NCI-H2196 (cell line): Measurements from ENCODE around the gene ITLN1.

Source experiments
- DNase-seq: peaks from one replicate; lab custom pipeline; 2025; ENCODE audit not compliant: unreplicated experiment; lab: John Stamatoyannopoulos, UW

ITLN1 gene

DNA sequence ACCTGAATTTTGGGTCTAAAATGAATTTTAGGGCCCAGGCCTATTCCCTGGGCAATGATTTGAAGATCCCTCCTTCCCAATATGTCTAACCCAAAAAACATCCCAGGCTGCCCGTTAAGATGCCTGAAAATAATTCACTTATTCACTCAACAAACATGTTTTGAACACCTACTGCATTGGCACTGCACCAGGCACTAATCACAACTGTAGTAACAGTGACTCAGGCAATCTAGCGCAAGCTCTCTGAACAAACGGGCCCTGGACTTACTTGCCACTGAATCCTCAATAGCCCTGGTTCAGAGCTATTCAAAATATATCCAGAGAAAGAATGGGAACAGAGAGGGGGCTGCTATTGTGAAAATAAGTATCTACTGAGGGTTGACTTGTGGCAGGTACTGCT is 26.5 kb downstream of the ITLN1 start:
- no peak for DNase-seq

DNA sequence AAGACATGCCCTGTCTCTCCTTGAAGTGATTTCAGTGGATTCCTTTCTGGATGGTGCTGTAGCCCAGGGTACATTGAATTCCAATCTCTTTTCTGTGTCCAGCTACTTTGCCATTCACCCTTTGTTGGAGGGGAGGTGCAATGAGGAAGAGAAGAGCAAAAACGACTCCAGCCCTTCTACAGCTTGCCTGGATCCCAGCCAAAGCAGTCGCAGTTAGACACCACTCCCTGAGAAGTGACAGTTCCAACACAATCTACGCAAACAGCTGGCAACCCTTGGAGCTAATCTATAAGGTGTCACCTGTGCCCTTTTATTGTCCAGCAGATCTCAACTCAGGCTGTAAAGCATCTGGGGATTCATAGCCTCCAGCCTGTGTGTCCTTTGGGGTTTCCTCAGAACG is 26.9 kb downstream of the ITLN1 start:
- DNase-seq, result no peak

DNA sequence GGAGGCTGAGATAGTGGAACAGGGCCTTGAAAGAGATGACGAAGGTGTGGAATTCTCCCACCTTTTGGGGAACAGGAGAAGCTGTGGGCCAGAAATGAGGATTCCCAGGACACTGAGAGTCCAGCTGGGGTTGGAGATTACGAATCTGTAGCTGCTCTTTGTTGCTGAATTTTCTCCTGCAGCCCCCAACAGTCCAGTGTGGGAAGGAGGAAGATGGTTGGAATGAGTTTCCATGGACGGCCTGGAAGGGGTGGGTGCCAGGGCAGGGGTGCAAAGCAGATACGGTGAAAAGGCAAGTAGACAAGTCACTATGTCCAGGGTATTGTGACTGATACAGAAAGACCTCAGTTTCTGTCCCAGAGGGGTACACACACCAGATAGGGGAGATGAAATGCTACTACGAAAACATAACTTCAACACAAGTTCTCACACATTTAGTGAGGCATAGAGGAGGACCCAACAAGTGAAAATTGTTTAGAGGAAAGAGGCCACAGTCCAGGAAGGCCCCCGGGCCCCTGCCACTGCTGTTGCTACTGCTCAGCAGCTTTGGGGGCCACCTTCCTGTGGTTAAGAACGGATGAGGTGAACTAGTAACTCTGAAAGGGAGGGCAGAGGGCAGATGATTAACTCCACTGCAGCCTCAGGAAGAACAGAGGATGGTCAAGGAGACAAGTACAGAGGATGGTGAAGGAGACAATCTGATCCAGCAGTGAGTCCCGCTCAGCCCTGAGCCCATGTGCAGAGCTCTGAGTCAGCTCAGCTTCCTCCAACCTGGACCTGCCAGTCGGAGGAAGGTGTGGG is 29.6 kb downstream of the ITLN1 start:
- no peak for DNase-seq

DNA sequence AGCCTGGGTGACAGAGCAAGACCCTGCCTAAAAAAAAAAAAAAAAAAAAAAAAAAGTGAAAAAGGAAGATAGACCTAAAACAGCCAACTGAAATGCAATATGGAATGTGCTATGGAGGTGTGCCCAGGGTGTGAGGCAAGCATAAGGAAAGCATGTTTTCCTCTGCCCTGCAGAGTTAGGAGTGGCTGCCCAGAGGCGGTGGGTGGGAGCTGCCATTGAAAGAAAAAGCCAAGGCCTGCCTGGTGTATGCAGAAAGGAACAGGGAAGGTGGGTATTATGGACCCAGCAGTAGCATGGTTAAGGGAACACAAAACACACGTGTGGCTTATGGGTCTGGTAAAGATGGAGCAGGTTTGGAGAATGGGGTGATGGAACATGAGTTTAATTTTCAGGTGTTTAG is 31.2 kb downstream of the ITLN1 start:
- DNase-seq, result no peak

DNA sequence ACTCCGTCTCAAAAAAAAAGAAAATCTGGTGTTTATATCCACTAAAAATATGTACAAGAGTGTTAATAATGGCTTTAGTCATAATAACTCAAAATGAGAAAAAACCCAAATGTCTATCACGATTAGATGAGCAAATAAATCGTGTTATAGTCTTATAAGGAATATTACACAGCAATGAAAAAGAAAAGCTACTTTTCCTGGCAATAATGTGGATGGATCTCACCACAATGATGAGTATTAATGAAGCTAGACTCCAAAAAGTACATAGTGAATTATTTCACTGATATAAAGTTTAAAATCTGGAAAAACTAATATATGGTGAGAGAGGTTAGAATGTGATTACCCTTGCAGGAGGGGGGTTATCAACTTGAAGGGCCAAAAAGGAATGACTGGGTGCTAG is 32.0 kb downstream of the ITLN1 start:
- DNase-seq, result no peak

DNA sequence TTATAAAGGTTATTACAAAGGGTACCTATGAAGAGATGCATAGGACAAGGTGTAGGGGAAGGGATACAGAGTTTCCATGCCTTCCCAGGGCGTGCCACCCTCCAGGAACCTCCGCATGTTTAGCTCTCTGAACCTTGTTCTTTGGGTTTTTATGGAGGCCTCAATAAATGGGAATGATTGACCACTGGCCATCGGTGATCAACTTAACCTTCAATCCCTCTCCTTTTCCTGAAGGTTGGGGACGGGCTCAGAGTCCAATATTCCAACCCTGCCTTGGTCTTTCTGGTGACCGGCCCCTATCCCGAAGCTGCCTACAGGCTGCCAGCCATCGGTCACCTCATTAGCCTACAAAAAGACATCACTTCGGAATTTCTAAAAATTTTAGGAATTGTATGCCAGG is 34.0 kb downstream of the ITLN1 start:
- no peak for DNase-seq

DNA sequence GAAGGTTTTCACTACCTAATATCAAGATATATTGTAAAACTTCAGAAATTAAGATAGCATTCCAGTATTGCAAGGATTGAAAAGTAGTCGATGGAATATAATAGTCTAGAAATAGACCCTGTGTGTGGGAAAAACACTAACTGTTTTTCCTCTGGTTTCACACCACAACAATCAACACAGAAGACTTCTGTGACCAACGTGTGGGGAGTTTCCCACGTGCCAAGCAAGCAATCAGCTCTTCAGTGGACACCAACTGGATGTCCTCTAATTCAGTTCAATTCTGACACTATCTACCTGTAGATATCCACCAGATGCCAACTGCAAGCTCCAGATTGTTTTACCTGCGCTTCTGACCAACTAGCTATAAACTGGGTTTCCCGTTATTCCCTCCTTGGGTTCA is 34.4 kb downstream of the ITLN1 start:
- DNase-seq, result no peak

DNA sequence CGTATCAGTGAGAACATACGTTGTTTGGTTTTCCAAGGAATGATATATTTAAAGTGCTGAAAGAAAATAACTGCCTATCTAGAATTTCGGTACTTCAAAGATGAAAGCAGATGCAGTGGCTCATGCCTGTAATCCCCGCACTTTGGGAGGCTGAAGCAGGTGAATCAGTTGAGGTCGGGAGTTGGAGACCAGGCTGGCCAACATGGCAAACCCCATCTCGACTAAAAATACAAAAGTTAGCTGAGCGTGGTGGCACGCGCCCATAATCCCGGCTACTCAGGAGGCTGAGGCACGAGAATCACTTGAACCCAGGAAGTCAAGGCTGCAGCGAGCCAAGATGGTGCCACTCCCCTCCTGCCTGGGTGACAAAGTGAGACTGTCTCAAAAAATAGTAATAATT is 38.7 kb downstream of the ITLN1 start:
- DNase-seq, result no peak

DNA sequence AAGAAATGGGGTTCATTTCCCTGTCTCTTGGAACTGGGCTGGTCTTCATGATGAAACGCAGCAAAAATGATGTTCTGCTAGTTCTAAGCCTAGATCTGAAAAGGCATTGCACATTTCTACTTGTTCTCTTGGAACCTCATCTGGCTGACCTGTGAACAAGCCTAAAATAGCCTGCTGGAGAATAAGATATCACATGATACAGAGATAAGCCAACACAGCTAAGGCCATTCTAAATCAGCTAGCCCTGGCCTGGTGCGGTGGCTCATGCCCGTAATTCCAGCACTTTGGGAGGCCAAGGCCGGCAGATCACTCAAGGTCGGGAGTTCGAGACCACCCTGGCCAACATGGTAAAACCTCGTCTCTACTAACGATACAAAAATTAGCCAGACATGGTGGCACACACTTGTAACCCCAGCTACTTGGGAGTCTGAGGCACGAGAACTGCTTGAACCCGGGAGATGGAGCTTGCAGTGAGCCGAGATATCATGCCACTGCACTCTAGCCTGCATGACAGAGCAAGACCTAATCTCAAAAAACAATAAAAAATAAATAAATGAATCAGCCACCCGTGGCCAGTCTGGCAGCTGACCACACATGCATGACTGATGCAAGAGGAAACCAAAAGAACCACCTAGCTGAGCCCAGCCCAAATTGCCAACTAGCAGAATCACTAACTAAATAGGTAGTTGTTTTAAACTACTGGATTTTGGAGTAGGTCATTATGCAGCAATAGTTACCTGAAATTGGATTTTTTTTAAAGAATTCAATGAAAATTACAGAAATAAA is 40.3 kb downstream of the ITLN1 start:
- DNase-seq, result no peak

DNA sequence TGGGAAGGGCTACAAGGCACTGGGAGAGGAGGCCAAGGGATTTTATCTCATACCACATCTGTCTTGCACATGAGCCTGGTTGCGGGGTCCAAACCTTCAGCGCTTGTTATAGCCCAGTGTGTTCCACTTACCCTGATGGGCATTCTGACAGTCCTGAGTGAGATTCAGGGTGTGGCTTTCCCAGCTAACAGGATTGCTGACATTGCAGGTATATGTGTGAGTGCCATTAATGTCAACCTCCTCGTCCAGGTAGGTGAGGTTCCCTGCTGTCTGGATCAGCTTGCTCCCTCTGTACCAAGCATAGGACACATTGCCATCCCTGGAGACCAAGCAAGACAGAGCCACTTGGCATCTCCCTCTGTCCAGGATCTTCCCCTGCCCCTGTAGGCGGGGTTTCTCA is 43.9 kb downstream of the ITLN1 start:
- no peak for DNase-seq

DNA sequence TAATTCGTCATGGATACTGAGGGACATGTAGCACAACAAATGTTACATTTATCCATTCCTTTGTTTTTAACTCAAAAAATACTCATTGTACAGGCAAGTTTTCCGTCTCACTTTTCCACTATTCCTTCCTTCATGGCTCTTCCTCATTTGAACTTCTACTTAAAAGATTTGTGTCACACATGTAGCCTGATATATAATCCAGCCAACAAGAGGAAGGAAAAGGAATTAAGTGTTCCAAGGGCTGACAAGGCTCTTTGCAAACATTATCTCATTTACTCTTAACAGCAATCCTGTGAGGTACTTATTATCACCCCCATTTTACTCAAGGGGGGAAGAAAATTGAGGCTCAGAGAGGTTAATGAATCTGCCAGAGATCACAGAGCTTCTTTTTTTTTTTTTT is 45.2 kb downstream of the ITLN1 start:
- DNase-seq, result no peak

DNA sequence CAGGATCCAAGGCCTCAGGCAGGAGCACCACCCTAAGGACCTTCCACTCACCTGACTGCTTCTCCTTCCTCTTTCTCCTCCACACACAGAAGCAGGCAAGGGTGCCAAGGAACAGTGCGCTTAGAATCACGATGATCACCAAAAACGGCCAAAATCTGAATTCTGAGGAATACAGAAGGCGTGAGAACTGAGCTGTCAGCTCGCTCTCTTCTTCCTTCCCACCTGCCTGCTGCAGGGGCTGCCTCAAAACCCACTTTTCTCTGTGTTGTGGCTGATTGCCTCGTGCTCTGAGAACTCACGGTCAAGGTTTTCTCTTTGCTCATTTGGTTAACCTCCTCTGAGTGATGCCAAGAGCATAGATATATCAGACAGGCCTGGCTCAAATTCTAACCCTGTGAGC is 46.1 kb downstream of the ITLN1 start:
- DNase-seq, result no peak

DNA sequence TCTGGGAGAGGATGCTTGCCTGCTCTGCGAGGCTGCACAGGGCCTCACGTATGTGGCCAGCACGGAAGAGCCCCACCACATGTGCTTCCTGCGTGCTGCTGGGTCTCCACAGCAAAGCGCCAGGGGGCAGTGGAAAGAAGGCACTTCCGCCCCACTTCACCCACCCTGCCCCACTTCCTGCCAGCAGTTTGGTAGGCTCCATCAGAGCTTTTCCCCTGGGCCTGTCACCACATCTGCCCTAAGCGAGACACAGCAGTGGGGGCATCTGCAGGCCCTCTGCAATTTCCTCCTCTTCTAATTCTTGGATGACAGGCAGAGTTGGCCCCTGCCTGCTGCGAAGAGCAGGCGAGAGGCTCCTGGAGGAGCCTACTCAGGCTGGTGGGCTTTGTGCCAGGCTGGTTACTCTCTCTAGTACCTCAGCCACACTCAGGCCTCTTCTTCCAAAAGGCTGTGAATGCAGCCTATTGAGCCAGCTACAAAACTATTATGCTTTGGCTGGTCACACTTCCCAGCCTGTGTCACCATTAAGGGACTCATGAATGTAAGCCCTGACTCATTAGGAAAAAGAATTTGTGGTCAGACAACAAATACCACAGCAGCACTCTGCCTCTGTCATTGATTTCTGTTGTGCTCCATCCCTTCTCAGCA is 47.3 kb downstream of the ITLN1 start:
- no peak for DNase-seq

DNA sequence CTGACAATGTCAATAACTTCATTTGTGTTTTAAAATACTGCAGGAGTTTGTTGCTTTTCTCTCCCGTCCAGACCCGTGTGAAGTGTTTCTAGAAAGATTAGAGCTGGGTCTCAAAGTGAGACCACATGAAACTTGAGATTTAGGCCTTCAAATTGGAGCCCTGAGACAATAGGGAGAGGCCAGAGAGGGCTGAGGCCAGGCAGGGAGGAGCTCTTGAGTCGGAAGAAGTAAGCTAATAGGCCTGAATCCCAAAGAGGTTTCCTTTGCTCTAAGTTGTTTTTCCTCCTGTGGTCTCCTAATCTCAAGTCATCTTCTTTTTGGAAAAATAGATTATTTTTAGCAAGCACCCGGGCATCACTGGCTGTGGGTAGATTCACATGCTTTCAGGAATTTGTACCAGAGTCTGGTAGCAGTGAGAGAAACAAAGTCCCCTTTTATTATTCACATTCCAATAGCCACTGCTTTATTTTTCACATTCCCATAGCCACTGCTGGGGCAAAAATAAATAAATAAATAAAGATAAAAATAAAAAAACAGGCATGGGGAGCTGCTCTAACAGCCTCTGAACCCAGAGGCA is 47.9 kb downstream of the ITLN1 start:
- DNase-seq, result no peak

DNA sequence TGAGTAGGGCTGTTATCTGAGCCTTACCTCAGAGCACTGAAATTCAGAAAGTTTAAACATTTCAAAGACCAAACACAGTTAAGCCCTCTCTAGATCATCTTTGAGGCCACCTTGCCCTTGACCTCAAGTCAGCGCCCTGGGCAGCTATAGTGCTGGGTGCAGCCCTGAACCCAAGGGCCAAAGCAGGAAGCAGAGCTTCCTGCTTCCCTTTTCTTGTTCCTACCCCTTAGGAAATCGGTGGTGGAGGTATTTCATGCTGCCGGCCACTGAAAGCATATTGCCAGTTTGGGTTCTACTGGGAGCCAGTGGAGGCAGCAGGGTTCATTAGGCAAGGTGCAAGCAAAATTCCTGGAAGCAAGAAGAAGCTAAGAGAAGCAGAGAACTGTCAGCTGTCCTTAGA is 48.4 kb downstream of the ITLN1 start:
- DNase-seq, result no peak

DNA sequence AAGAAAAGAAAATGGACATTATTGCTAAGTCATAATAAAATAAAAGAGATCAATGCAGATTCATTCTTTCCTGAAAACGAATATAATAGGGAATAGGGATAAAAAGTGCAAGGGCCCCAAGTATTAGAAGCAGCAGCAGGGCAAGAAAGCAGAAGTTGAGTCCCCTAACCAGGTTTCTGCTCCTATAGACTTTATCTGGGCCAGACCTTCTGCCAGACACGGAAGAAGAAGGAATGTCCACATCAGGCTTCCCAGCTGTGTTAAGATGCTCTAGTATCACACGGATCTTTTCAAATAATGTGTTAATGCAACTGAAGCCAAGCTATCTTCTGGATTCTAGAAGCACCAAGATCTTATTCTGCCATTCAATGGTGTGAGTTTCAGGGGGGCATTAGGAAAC is 49.2 kb downstream of the ITLN1 start:
- no peak for DNase-seq

DNA sequence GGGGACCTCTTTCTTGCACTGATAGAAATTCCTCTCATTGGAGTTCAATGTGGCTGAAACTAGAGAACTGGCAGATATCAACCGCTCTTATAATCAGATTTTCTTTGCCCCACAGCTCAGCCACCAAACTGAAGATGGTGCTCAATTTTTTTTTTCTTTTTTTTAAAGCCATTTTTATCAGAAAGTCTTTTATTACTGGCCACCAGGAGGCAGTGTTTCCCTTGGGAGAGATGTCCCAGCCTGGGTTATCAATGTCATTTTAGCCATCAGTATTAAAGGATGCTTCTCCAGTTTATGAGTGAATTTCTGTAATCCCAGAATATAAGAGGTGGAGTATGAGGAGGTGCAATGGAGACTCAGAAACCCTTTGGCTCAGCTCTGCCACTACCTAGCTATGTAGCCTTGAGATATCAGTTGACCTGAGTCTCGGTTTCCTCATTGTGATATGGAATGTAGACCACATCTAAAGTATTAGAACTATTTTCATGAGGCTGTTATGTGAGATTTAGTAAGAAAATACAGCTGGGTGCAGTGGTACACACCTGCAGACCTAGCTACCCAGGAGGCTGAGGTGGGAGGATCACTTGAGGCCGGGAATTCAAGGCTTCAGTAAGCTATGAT is 49.9 kb downstream of the ITLN1 start:
- peak; percentile 46 for DNase-seq

DNA sequence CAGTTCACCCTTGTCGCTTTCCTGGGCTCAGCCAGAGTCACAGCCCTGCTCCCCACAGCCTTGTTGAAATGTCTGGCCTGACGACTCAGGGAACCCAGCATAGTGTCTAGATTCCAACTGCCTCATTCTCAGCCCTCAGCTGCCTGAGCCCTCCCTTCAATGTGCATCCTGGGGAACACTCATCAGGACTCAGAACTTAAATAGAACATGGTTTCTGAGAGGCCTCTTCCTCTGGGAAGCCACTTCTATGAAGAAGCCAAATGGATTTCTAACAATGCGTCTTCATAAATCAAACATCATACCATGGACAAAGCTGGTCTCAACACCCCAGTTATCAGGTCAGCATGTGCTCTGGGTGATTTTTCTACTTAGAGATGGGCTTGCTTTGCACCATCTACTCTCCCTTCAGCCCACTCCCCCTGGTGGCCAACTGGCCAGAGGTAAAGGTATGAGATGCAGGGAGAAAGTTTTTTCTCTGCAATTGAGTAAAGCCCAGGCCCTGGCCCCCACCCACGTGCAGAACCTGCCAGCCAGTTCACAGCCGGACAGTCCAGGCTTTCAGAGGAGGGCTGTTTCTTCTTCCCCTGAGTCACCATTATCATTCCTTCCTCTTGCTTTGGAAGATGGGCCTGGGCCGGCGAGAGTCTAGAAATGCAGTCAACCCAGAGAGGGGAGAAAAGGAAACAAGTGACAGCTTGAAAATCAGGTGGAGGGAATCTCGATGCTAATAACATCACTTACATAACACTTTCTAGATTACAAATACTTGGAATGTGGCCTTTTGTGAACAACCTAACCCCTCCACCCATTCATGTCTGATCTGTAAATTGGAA is 54.4 kb downstream of the ITLN1 start:
- peak; percentile 24 for DNase-seq

DNA sequence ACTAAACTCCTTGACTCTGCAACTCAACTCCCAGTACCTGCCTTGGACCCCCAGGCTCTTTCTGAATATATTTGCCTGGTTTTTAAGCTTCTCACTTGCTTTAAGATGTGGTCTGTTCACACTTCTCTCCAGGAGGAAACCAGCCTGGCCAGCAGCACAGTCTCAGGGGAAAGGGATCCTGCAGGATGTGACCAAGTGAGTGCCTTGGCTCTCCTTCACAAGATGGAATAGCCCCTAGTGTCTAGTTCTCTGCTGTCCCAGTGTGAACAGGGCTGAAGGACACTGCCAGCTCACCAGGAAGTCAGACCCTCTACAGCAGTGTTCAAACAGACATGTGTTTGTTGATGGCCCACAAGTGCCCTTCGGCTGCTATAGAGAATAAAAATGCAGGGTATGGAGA is 55.2 kb downstream of the ITLN1 start:
- DNase-seq, result no peak

DNA sequence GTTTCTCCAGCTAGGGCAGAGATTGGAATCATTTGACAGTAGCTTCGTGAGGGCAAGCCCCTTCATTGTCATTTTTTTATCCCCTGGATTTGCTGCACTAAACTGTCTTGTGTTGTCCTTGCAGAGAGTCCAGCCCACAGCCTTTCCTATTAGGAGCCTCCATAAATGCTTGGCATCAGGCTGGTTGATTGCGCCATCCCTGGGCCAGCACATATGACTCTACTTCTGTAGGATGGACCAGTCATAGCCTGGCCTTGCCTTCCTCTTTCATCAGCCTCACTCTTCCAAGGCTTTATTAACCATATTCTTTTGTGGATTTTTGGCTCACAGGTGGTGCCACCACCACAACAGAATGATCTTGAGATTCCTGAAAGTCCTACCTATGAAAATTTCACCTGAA is 57.6 kb downstream of the ITLN1 start:
- DNase-seq, result no peak
